GM10248 (cell line): ENCODE results near the gene SPACA9.

Experiments
- CTCF ChIA-PET: fragments of 300-600 bp; sonication (Branson Sonifier 250); formaldehyde crosslinking; extraction: SDS; loops from one replicate; lab custom pipeline; 2021; ENCODE audit warnings: antibody characterized with exemption; lab: Yijun Ruan, JAX
- POLR2A ChIA-PET: fragments of 350-650 bp; sonication (Branson Sonifier 250); formaldehyde crosslinking; extraction: SDS; loops from one replicate; lab custom pipeline; 2020; ENCODE audit warnings: antibody characterized with exemption; lab: Yijun Ruan, JAX
- DNase-seq: peaks from one replicate; pipeline ENCODE4 v3.0.0; 2012; ENCODE audit errors: extremely low spot score
- CTCF ChIP-seq: IDR thresholded peaks from 2 replicates; pipeline ENCODE4 v1.5.1; 2012; ENCODE audit warnings: mild to moderate bottlenecking, low read depth; ENCODE audit errors: extremely low read depth, missing control alignments, control extremely low read depth

SPACA9 gene

DNA sequence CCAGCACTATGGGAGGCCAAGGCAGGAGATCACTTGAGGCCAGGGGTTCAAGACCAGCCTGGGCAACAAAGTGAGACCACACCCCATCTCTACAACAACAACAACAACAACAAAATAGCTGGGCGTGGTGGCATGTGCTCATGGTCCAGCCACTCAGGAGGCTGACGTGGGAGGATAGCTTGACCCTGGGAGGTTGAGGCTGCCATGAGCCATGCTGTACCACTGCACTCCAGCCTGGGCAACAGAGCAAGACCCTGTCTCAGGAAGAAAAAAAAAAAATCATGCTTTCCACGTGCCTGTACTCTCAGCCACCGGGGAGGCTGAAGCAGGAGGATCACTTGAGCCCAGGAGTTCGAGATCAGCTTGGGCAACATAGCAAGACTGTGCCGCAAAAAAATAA is 36.2 kb downstream of the SPACA9 start:
- CTCF ChIA-PET, result interaction anchor here (1.1 to 13.2 kb wide), 3 partner anchors 10 to 21 kb away, joined by 3 to 135 read pairs (median 5); no protein-coding TSS in a partner anchor
- TF ChIP-seq CTCF, result no peak
- POLR2A ChIA-PET, result no interaction called here
- DNase-seq, result no peak

GRCh38 chr9:132919614-132920268 is 41.0 kb downstream of the SPACA9 start:
- CTCF ChIA-PET, result interaction anchor here (1.2 to 13.2 kb wide), 4 partner anchors 10 to 19 kb away, joined by 3 to 135 read pairs (median 8); no protein-coding TSS in a partner anchor
- POLR2A ChIA-PET, result no interaction called here
- TF ChIP-seq CTCF, result no peak
- no peak for DNase-seq

GRCh38 chr9:132923346-132923902 is 44.7 kb downstream of the SPACA9 start:
- CTCF ChIA-PET, result interaction anchor here (1.2 to 1.7 kb wide), 3 partner anchors 15 to 511 kb away, joined by 4 to 5 read pairs (median 4); no protein-coding TSS in a partner anchor
- no peak for DNase-seq
- no peak for TF ChIP-seq CTCF
- POLR2A ChIA-PET, result no interaction called here

DNA sequence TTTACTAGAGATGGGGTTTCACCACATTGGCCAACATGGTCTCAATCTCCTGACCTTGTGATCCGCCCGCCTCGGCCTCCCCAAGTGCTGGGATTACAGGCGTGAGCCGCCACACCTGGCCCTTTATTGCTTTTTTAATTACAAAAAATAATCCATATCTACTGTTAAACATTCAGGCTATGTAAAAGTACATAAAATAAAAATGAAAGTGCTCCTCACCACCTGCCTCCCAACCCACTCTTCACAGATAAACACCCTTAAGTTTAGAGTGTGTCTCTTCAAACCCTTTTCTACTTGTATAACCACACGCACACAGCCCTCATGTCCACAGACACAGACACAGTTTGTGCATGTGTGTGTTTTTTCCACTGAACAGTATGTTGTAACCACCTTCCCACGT is 49.0 kb downstream of the SPACA9 start:
- POLR2A ChIA-PET, result no interaction called here
- no peak for DNase-seq
- TF ChIP-seq CTCF, result no peak
- CTCF ChIA-PET, result interaction anchor here (1.0 to 3.2 kb wide), 3 partner anchors 14 to 25 kb away, joined by 3 to 21 read pairs (median 3); no protein-coding TSS in a partner anchor

DNA sequence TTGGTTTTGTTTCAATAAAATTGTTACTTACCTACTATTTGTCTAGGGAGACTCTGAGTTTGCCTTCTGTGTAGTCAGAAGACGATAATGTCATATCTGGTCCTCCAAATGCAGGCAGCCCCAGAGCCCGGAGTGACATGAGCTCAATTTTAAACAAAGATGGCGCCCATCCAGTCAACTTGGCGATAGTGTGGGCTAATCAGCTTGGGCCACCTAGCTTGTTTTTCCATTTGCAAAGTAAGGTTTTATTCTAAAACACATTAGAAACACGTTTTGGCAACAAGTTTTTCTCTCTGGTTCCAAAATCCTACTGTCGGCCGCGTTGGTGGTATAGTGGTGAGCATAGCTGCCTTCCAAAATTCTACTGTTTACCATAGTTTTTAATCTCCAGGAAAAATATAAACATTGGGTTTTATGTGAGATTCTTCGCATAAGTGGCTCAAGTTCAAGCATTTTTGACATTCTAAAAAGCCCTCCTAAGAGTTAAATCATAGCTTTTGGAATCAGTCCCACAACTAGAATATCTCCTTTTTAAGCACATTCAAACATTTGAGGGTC is 52.6 kb downstream of the SPACA9 start:
- TF ChIP-seq CTCF, result no peak
- ChIA-PET POLR2A (no interaction called here), CTCF (no interaction called here)
- no peak for DNase-seq

- no peak for TF ChIP-seq CTCF
- CTCF ChIA-PET, result interaction anchor here (0.8 to 3.3 kb wide), 9 partner anchors 9 to 87 kb away, joined by 3 to 11 read pairs (median 5); partner anchors contain the start of gene GFI1B
- DNase-seq, result no peak
- POLR2A ChIA-PET, result no interaction called here
Measured at GRCh38 chr9:132935026-132935425, 56.3 kb downstream of the SPACA9 start.
